NCI-H146 treated with DMSO at 0.1 percent for 48 hours (cell line): ENCODE data around the gene CD68.

Experiments
- DNase-seq: peaks from one replicate; lab custom pipeline; 2025; ENCODE audit not compliant: unreplicated experiment; lab: John Stamatoyannopoulos, UW

CD68 gene

DNA sequence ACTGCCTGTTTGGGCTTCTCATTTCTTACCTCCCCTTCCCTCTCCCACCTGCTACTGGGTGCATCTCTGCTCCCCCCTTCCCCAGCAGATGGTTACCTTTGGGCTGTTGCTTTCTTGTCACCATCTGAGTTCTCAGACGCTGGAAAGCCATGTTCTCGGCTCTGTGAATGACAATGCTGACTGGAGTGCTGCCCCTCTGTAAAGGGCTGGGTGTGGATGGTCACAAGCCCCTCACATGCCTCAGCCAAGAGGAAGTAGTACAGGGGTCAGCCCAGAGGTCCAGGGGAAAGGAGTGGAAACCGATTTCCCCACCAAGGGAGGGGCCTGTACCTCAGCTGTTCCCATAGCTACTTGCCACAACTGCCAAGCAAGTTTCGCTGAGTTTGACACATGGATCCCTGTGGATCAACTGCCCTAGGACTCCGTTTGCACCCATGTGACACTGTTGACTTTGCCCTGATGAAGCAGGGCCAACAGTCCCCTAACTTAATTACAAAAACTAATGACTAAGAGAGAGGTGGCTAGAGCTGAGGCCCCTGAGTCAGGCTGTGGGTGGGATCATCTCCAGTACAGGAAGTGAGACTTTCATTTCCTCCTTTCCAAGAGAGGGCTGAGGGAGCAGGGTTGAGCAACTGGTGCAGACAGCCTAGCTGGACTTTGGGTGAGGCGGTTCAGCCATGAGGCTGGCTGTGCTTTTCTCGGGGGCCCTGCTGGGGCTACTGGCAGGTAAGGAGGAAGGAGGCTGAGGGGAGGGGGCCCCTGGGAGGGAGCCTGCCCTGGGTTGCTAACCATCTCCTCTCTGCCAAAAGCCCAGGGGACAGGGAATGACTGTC lies at the start of gene CD68:
Gene CD68 (plus strand): TSS at position 638 of the 833 bp plus-strand sequence. CDS start 40 bp downstream, at position 678.
- no peak for DNase-seq

GRCh38 chr17:7530023-7530900 lies 49.2 kb upstream of the CD68 start:
- no peak for DNase-seq

GRCh38 chr17:7538050-7538449 lies 41.4 kb upstream of the CD68 start:
- no peak for DNase-seq

DNA sequence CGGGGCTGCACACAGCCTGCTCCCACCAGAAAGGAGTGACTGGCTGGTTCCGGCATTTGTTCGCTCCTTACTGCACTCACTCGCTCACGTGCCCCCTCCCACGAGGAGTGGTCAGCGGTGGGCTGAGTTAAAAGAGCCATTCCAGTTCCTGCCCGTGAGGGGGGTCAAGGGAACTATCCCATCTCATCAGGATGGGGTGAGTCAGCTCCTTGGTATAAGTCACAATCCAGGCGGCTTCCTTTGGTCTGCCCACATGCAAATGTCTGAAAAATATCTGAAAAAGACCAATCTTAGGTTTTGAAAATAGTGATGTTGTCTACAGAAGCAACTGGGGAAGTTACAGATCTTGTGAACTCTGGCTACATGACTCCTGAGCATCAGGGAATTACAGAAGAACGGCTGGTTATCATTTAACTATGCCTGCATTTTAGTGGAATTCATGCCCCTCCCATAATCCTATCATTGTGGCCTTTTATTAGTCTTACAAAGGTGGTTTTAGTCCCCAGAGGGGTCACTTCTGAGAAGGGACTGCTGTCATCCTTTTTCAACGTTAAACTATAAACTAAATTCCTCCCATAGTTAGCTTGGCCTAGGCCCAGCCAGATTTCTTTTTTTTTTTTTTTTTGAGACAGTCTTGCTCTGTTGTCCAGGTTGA lies 40.4 kb upstream of the CD68 start:
- DNase-seq: no peak

- no peak for DNase-seq
Observed at GRCh38 chr17:7541074-7541621, 38.3 kb upstream of the CD68 start.

GRCh38 chr17:7544911-7545310 lies 34.5 kb upstream of the CD68 start:
- no peak for DNase-seq

DNA sequence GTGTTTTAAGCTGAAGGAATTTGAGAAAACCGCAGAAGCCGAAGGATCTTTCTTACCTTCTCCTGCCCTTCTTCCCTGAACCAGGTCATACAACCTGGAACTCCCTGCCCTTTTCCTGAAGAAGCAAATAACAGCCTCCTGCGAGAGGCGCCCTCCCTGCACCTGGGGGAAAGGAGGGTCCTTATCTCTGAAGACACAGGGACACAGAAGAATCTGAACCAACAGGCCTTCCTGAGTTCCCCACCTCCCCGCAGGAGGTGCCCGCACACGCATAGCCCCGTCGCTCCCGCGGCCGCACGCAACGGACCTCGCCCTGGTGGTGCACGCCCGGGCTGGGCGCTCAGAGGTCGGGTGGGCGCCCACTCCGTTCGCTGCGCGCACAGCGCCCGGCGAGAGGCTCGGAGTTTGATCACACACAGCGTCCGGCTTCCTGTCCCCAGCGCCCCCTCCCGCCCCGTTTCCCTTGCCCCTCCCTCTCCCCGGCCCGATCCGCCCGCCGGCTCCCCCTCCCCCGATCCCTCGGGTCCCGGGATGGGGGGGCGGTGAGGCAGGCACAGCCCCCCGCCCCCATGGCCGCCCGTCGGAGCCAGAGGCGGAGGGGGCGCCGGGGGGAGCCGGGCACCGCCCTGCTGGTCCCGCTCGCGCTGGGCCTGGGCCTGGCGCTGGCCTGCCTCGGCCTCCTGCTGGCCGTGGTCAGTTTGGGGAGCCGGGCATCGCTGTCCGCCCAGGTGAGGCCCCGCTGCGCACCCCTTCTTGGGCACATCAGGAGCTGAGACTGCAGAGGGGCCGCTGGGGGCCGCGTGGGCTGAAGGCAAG lies 30.6 kb upstream of the CD68 start, which contains the start of gene TNFSF12:
Gene TNFSF12 (plus strand): TSS at position 474 of the 816 bp plus-strand sequence. CDS start 96 bp downstream, at position 570.
- no peak for DNase-seq

DNA sequence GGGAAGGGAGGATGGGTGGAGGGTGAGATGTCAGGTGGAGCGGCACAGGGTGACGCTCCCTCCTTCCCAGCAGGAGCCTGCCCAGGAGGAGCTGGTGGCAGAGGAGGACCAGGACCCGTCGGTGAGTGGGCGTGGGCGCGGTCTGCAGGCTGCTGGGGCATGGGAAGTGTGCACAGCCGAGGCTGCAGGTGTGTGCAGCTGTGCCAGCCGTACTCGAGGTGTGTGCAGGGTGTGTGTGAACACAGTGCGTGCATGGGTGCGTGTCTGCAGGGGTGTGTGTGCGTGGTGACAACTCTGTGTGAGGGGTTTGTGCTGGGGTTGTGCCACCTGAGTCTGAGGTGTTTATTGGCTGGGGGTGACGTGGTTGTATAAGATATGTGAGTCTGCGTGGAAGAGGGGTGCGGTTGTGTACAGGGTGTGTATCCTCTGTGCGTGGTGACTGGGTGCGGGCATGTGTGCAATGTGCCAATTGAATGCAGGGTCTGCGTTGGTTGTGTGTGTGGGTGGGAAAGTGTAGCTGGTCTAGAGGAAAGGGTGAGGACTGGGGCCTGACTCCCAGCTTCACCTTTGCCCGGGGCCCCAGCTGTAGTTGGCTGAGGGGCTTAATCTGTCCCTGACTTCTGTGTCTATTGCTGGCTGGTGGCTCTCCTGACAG lies 29.9 kb upstream of the CD68 start:
- DNase-seq: no peak

DNA sequence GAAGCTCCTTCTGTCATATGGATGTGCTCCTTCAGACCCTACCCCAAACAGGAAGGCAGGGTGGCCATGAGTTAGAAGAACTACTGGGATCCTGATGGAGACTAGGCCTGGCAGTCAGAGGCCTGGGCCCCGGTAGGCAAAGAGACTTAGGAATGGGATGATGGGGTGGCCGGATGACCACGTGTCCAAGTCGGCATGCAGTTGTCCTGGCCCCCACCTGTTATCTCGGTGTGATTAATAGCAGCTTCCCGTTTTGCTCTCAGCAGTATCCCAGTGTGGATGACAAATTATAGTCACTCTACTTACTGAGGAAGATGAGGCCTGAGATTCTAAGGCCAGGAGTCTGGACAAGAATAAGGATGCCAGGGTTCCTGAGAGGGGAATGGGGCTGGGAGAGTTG lies 29.1 kb upstream of the CD68 start:
- no peak for DNase-seq

GRCh38 chr17:7551396-7551795 lies 28.0 kb upstream of the CD68 start:
- DNase-seq: no peak

DNA sequence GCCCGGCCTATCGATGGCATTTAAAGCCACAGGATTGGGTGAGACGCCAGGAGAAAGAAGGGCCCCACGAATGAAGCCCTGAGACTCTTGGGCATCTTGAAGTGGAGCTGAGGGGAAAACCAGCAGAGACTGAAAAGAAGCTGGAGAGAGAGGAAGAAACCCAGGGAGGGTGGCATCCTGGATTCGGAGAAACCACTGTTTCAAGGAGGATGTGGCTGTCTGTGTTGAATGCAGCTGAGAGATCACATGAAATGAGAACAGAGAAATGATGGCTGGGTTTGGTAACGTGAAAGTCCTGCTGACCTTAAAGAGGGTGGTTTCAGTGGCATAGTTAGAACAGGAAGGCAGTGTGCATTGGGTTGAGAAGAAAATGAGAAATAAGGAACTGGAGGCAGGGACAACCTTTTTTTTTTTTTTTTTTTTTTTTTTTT lies 26.8 kb upstream of the CD68 start:
- no peak for DNase-seq

DNA sequence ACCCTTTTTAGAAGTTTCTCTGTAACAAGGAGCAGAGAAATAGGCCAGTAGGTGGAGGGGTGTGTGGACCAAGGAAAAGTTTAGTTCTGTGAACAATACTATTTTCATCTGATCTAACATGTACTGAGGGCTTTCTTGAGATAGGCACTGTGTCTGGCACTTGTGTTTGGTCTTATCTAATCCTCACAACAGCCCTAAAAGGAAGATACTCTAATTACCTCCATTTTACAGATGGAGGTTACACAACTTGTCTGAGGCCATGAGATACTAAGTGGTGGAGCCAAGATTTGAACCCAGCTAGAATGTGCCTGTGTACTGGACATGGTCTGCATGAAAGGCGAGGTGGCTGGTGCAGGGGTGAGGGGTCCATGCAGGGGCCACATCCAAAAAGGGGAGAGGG lies 26.1 kb upstream of the CD68 start:
- no peak for DNase-seq

DNA sequence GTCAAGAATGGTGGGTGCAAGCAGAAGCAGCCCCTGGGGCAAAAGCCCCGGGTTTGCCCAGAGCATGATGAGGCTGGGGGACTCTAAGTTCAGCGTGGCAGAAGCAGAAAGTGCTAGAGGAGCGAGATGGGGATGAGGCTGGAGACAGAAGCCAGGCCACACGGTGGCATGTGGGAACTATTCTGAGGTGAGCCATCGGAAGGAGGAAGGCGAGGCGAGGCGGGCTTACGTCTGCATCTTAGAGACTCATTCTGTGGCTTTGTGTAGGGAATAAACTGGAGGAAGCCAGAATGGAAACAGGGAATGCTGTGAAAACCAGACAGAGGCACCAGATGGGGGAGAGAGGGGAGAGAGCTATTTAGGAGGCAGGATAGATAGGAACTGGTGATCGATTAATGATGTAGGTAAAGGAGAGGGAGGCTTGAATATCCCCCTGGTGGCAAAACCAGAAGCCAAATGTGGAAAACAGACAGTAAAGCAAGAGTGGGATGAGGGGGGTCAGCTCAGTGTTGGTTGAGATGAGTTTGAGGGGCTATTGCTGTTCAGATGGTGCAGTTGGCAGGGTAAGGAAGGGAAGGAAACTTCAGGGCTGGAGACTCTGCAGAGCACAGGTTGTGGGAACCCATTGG lies 24.0 kb upstream of the CD68 start:
- DNase-seq: no peak

DNA sequence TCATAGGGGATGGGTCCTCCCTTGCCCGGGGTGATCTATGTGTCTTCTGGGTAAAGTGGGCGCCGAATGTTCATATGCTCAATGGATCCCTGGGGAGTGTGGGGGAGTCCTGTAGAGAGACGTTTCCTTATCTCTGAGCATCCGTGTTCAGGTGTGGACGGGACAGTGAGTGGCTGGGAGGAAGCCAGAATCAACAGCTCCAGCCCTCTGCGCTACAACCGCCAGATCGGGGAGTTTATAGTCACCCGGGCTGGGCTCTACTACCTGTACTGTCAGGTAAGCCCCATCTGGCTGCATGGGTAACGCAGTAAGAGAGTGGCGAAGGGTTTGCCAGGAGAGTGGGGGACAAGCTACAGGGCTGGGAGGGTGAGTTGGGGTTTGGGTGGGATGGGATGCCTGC lies 22.8 kb upstream of the CD68 start:
- DNase-seq: no peak

- DNase-seq: no peak
Observed at GRCh38 chr17:7557147-7557764, 22.2 kb upstream of the CD68 start.

- peak; percentile 32 for DNase-seq
Observed at GRCh38 chr17:7557775-7558543, 21.5 kb upstream of the CD68 start.

- DNase-seq: no peak
Observed at GRCh38 chr17:7558544-7559319, 20.7 kb upstream of the CD68 start, which contains the start of gene TNFSF13. TNFSF13 (plus strand) TSS chr17:7558750; CDS start chr17:7559040, 290 bp downstream.
